ENCODE measurements around the gene C22orf39. TPM values are rescaled to one million over a fixed set of nuclear protein-coding genes. Genes with fewer than 3 reads are reported as not detected.

The C22orf39 gene
- total RNA-seq: 8.3 and 24.2 TPM in 2 replicates

DNA sequence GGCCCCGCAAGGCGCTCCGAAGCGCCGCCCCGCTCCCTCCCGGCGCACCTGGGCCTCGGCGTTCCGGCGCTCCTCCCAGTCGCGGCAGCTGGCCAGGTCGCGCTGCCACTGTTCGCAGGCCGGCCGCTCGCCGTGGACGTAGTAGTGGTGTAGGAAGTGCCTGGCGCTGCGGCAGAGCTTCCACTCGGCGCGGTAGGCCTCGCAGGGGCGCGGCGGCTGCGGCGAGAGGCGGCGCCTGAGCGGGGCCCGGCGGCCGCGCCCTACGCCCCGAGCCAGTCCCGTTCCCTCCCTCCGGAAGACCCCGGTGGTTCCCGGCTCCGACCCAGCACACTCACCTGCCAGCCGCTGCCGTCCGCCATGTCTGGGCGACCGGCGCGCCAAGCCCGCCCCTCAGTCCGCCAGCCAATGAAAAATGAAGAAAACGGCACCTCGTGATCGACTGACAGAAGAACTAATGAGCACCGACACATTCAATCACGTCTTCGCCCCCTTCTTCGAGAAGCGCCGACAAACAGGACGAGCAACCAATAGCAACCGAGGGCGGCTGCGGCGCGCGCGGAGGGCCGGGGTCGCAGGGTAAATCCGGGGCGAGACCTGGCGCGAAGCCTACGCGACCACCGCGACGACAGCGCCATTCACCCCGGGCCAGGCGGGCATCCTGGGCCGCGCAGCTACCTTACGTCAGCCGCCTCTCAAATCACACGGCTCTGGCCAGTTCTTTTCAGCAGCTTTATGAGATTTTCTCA is at the start of gene C22orf39:
C22orf39 (minus strand) TSS at position 382 of the 746 bp plus-strand sequence; CDS start at position 359, 23 bp downstream.

DNA sequence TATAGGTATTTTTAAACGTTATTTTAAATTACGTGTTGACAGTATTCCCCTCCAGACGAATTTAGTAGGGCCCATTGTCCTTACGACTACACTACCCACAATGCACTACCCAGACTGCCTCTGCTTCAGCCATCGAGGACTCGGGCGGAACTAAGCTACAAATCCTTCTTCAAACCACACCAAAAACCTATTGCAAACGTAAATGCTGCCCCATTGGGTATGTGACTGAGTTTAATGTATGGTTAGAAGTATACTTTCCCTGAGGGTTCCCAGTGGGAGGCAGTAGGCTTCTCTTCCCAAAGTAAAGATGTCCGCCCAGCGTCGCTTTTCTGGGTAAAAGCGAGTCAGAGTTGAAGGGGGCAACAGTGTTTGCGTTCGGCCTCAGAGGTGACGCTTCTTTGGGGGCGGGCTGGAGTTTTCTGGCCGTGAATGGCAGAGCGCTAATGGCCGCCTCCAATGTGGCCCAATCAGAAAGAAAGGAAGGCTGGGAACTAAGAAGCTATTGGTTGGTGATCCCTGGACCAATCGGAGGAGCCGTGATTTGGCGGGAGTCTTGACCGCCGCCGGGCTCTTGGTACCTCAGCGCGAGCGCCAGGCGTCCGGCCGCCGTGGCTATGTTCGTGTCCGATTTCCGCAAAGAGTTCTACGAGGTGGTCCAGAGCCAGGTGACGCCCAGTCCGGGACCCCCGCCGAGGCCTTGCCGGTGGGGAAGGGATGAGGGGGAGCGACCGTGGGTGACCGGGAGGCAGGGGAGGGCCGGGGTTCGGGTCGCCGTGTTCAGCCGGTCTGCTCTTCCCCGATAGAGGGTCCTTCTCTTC is 32.1 kb upstream of the C22orf39 start, which contains the start of gene CDC45:
CDC45 (plus strand) TSS at position 566 of the 818 bp plus-strand sequence; CDS start at position 615, 49 bp downstream.

GRCh38 chr22:19478901-19479354 is 31.4 kb upstream of the C22orf39 start, which contains the start of gene UFD1:
UFD1 (minus strand) TSS chr22:19479193; CDS start chr22:19479085, 108 bp downstream.

GRCh38 chr22:19432133-19432851 is 15.2 kb downstream of the C22orf39 start, which contains the start of gene MRPL40:
MRPL40 (plus strand) TSS chr22:19432545; CDS start chr22:19432555, 10 bp downstream.

GRCh38 chr22:19431649-19432132 is 15.8 kb downstream of the C22orf39 start, which contains the start of gene HIRA:
HIRA (minus strand) TSS chr22:19431733; CDS start chr22:19431476, 257 bp downstream.

Other genes starting within 250 kb of the C22orf39 start
- gene CLTCL1, start 156.0 kb downstream of the C22orf39 start, total RNA-seq: 8.4 and 20.2 TPM in 2 replicates
- 15.0 and 17.8 TPM in 2 replicates for gene HIRA, start 16.0 kb downstream of the C22orf39 start, total RNA-seq
- gene MRPL40, start 15.2 kb downstream of the C22orf39 start, total RNA-seq: 24.1 and 27.6 TPM in 2 replicates
- gene UFD1, start 31.5 kb upstream of the C22orf39 start, total RNA-seq: 27.8 and 60.3 TPM in 2 replicates
- gene CDC45, start 32.2 kb upstream of the C22orf39 start, total RNA-seq: 6.1 and 9.4 TPM in 2 replicates
- gene CLDN5, start 76.7 kb upstream of the C22orf39 start, total RNA-seq: 5.6 and 40.5 TPM in 2 replicates

Measured in cardiac atrium fibroblast (primary cell).